Uterus (tissue), 2 donors: ENCODE results near the gene DLG5.

Source experiments
- CTCF ChIP-seq, 4 experiments: fragments of 200-600 bp in 2 of 4; fragments of 450-650 bp in 2 of 4; sonication (generic) in 2 of 4; IDR thresholded peaks; one replicate each; pipeline ENCODE4 v1.5.1; 2016 to 2019; ENCODE audit warnings: antibody characterized with exemption in 4 of 4, mild to moderate bottlenecking in 2 of 4, moderate library complexity in 1 of 4
- POLR2A ChIP-seq, 2 donors: fragments of 450-650 bp; IDR thresholded peaks; one replicate each; pipeline ENCODE4 v1.6.1; 2016; ENCODE audit warnings: antibody characterized with exemption in 2 of 2, mild to moderate bottlenecking in 1 of 2, moderate library complexity in 1 of 2

DNA sequence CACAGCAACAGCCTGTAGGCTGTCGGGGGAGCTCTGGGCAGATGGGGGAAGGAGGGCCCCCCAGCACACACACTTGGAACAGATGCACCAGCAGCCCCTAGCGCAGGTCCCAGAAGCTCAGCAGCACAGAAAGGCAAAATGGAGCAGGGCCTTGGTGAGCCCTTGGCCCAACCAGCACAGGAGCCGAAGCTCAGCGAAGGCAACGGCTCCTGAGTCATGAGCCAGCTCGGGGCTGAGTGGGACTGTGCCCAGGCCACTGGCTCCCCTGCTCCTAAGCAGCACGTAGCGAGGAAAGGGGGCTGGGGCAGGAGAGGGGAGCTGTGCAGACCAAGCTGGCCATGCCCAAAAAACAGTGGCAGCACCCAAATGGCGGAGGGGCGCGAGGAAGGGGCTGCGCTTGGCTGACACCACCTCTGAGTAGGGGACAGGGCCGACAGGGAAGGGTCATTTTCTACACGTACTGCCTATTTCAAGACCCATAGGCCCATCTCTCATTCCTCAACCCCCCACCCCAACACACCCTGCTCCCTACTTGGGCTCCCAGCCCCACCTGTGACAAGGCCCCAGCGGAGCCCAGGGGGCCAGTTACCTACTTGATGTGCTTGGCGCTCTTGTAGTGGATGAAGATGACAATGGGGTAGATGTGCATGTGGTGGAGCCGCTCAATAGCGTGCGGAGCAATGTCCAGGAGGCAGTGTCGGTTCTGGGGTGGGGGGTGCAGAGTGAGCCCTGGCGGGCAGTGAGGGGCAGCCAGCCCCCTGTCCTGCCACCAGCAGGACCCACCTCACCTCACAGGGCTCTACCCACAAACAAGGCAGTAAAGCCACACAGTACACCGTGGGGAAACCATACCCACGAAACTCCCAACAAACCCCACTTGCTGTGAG is 132.1 kb downstream of the DLG5 start:
- TF ChIP-seq POLR2A (IDR thresholded peaks at IDR 0.05) = no peak
- TF ChIP-seq CTCF (IDR thresholded peaks at IDR 0.05) = no peak
